NT2/D1 (cell line): ENCODE measurements around the gene SEH1L.

Experiments
- DNase-seq: peaks from one replicate; pipeline ENCODE4 v3.0.0-alpha.2; 2011; ENCODE audit warnings: low read depth, low spot score
- H3K27me3 ChIP-seq: 2 replicates; pipeline ENCODE4 v1.6.0; 2011; ENCODE audit warnings: mild to moderate bottlenecking; ENCODE audit not compliant: insufficient read length, insufficient read depth
- H3K36me3 ChIP-seq: 2 replicates; pipeline ENCODE4 v1.6.1; 2011; ENCODE audit warnings: mild to moderate bottlenecking, low read length, mixed read lengths; ENCODE audit not compliant: insufficient read depth, insufficient read length
- H3K4me1 ChIP-seq: 2 replicates; pipeline ENCODE4 v1.5.1; 2011; ENCODE audit not compliant: insufficient read depth, insufficient read length
- H3K4me3 ChIP-seq: 2 replicates; pipeline ENCODE4 v1.5.1; 2011; ENCODE audit warnings: low read depth; ENCODE audit not compliant: insufficient read length
- H3K9ac ChIP-seq: 2 replicates; pipeline ENCODE4 v1.6.0; 2011; ENCODE audit warnings: low read depth; ENCODE audit not compliant: insufficient read length
- H3K9me3 ChIP-seq: 2 replicates; pipeline ENCODE4 v1.5.1; 2011; ENCODE audit warnings: mild to moderate bottlenecking, low read length; ENCODE audit not compliant: insufficient read depth
- SUZ12 ChIP-seq: IDR thresholded peaks from 2 replicates; pipeline ENCODE4 v1.6.1; 2011; ENCODE audit not compliant: insufficient read length, insufficient read depth; ENCODE audit errors: extremely low read depth
- YY1 ChIP-seq: IDR thresholded peaks from 2 replicates; pipeline ENCODE4 v1.6.1; 2011; ENCODE audit not compliant: insufficient read length, insufficient read depth
- ZNF274 ChIP-seq: IDR thresholded peaks from 2 replicates; pipeline ENCODE4 v1.6.1; 2011; ENCODE audit warnings: mild to moderate bottlenecking, low read depth, low read length

Gene SEH1L

GRCh38 chr18:13028869-13029268, 81.1 kb downstream of the SEH1L start:
- DNase-seq: no peak
- H3K36me3 ChIP-seq: peaks cover 44% of the 10 kb centered on the region
- H3K9ac ChIP-seq: no peak overlapping the region
- no peak for TF ChIP-seq YY1
- TF ChIP-seq SUZ12: no peak
- TF ChIP-seq ZNF274: no peak
- no peaks in the 10 kb centered on the region for H3K27me3 ChIP-seq
- no peaks in the 10 kb centered on the region for H3K4me1 ChIP-seq
- no peaks in the 10 kb centered on the region for H3K9me3 ChIP-seq
- no peak overlapping the region for H3K4me3 ChIP-seq

DNA sequence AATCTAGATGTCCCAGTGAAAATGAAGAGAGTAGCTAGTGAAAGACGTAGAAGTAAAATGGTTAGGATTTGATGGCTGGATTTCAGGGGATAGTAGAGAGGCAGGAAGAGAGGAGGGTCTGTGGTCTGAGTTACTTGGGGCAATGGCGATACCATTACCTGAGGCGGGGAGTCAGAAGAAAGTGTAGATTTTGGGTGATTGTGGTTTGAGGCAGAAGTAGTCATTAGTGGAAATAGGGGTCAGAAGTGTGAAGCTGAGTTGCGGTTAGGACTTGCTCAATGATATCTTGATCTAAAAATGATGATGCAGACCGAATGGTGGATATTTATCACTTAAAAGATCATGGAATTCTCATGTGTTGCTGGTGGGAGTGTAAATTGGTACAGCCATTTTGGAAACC, 84.4 kb downstream of the SEH1L start:
- DNase-seq: no peak
- Histone ChIP-seq H3K27me3 (no peaks in the 10 kb centered on the region), H3K36me3 (peaks cover 47% of the 10 kb centered on the region), H3K9ac (no peak overlapping the region), H3K4me3 (no peak overlapping the region), H3K9me3 (no peaks in the 10 kb centered on the region), H3K4me1 (no peaks in the 10 kb centered on the region)
- TF ChIP-seq ZNF274 (no peak), YY1 (no peak), SUZ12 (no peak)

- no peaks in the 10 kb centered on the region for H3K9me3 ChIP-seq
- DNase-seq: no peak
- H3K36me3 ChIP-seq: peaks cover 42% of the 10 kb centered on the region
Observed at GRCh38 chr18:13035249-13035914, 87.6 kb downstream of the SEH1L start.

DNA sequence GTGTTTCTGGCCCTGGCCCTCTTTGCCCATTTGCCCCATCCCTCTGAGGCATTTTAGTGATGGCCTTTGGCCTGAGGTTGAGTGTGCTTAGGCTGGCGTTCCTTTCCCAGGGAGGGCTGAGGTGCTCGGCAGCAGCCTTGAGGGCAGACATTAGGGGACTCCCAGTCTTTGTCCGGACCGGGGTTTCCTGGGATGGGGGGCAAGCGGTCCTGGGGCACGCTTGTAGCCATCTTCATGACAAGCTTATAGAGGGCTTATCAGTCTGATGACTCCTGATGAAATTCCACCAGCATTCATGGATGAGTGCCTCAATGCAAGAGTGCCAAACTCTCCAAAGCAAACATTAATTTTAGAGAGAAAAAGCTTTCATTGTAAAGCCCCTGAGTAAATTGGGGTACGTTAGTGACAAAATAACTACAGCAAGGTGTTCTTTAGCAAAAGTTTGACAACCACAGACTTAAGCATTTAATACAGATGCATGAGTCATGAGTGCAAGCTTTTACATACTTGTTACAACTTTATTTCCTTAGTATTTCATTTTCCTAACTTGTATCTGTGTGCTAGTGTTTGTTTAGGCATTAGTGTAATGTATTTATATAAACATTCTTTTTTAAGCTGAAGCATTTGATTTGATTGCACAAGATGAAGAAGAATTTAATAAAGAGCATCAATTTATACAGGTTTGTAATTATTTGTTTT, 89.0 kb downstream of the SEH1L start:
- Histone ChIP-seq H3K4me3 (no peak overlapping the region), H3K36me3 (peaks cover 35% of the 10 kb centered on the region), H3K4me1 (no peaks in the 10 kb centered on the region), H3K9me3 (no peaks in the 10 kb centered on the region), H3K27me3 (no peaks in the 10 kb centered on the region), H3K9ac (no peak overlapping the region)
- TF ChIP-seq SUZ12 (no peak), ZNF274 (no peak), YY1 (no peak)
- DNase-seq: no peak

More at GRCh38 chr18:13035249-13035914, 87.6 kb downstream of the SEH1L start:
- Histone ChIP-seq H3K9ac (no peak overlapping the region), H3K4me1 (no peaks in the 10 kb centered on the region), H3K27me3 (no peaks in the 10 kb centered on the region), H3K4me3 (no peak overlapping the region)
- TF ChIP-seq ZNF274 (no peak), YY1 (no peak), SUZ12 (no peak)
